HL-60/S4 (cell line): Measurements from ENCODE around the gene POU2AF1.

Experiments used
- in situ Hi-C: fragments of 300-500 bp; cut with MboI; formaldehyde crosslinking; loops from 2 replicates; pipeline ENCODE4 v1.14.3; 2022; ENCODE audit warnings: low sequenced_read_pairs

Gene POU2AF1

GRCh38 chr11:111378861-111379601 lies at the start of gene POU2AF1:
Gene POU2AF1 (minus strand): TSS chr11:111379275. CDS start chr11:111379177, 98 bp downstream.
- in situ Hi-C loops = no loop called here

DNA sequence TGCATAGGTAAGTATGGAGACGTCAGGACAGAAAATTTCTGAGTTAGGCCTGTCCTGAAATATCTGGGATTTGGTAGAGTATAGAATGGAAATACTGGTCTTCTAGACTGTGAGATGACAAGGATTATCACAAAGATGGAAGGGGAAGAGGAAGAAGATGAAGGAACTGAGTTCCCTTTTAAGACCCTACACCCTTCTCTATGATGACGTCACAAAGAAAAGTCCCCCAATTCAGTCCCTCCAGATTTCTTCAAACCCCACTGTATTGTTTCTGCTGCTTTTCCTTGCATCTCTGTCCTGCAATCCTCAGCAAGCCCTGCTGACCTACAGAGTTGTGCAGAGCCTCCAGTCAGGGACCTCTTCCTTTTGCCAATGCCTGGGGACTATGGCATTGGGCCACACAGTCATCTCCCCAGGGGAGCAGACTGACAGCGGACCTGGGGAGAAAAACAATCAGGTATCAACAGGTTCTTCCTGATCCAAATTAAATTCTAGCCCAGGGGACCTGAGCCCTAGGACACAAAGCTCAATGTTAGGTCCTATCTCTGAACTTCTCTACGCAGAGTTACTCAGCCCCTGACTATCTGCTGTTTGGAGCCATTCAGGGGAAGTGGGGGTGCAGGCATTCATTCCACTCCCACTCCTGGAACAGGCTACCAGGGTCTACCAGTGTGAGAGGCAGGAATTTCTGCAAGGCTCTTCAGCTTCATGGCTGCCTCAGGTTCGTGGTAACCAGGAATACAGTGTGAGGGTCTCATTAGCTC lies 49.2 kb upstream of the POU2AF1 start:
- in situ Hi-C loops = loop anchor here (10.0 to 25.0 kb wide), 2 partner anchors 143 to 966 kb away; no protein-coding TSS in a partner anchor

DNA sequence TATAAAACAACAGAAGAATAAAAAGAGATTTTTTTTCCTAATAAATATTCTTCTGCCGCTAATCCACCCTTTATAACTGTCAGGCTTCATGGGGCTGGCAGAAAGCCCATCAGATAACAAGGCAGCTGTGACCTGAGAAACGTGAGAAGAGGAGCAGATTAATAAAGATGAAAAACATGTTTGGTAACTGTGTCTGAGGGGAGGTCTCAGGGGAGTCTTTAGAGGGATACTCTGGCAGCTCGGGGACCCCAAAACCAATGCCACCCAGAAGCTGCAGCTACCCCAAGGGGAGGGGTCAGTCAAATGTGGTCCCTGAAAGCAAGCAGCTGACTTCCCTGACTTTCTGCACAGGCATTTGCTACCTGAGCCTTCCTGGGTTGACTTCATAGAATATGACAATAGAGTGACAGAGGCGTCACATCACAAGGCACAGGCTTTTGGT lies 48.4 kb upstream of the POU2AF1 start:
- in situ Hi-C loops = loop anchor here (10.0 to 25.0 kb wide), 2 partner anchors 143 to 965 kb away; no protein-coding TSS in a partner anchor

DNA sequence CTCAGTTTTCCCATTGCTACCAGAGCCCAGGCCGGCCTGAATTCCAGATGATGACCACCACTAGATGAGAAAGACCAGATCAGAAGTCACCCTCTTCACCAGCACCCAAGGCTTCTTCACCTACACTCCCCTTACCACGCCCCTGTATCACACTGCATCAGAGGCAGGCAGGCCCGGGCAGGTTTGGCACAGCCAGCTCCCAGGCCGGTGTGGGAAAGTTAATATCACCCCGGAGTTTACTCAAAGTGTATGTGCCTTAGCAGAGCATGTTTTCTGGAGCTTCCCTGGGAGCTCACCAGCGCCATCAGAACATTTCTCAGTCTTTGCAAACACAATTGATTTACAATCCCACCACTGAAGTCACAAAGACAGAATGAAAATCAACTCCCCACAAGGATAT lies 47.5 kb upstream of the POU2AF1 start:
- in situ Hi-C loops = loop anchor here (10.0 to 25.0 kb wide), 2 partner anchors 142 to 964 kb away; no protein-coding TSS in a partner anchor

GRCh38 chr11:111423250-111423615 lies 44.2 kb upstream of the POU2AF1 start:
- in situ Hi-C loops = loop anchor here (10.0 kb wide), 1 partner anchor 138 kb away; no protein-coding TSS in a partner anchor

GRCh38 chr11:111422494-111423249 lies 43.6 kb upstream of the POU2AF1 start:
- in situ Hi-C loops = loop anchor here (10.0 kb wide), 1 partner anchor 138 kb away; no protein-coding TSS in a partner anchor

DNA sequence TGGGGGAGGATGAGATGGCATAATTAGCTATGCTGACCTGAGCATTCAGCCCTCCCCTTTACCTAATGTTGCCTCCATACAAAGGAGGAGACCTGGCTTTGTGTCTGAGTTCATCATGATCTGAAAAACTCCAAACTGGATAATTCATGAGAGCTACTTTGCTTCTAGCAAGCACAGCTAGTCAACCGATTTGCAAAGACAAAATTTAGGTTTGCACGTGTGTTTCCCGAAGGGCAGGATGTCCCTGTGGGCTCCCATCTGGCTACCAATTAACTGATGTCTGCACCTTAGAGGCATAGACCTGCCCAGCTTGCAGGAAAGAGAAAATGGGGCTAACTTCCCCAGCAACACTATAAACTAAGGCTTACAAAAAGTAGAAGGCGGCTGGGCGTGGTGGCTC lies 42.2 kb upstream of the POU2AF1 start:
- in situ Hi-C loops = loop anchor here (10.0 kb wide), 1 partner anchor 136 kb away; no protein-coding TSS in a partner anchor

- in situ Hi-C loops = loop anchor here (10.0 kb wide), 1 partner anchor 135 kb away; no protein-coding TSS in a partner anchor
Observed at GRCh38 chr11:111419641-111420327, 40.7 kb upstream of the POU2AF1 start.

DNA sequence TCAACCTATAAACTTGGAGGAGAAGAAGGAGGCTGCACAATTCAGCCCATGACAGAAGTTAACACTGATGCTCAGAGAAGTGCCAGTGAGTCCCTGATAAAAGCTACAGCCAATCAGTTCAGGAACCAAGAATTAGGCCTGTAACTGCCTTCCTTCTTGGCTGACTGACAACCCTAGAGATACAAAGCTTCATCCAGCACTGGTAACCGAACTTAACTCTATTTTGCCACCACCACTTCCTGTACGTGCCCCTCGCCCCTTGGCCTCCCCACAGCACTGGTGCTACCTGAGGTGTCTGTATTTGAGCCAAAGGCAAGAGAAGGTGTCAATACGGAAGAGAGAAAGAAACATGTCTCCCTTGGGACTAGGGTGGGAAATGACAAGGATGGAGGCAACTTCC lies 40.1 kb upstream of the POU2AF1 start:
- in situ Hi-C loops = no loop called here

DNA sequence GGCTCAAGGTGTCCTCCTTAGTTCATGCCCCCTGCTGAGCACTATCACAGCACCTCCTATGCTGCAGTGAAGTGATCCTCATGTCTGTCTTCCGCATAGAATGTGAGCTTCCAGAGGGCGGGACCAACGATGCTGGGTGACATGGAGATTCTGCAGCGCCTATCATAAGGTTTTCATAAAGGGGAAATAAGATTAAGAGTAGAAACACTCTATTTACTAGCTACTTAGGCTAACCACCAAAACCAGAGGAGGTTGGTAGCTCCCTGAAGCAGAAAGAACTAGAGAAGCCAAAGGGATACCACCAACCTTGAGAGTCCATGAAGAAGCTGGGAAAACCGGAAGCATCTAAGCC lies 39.3 kb upstream of the POU2AF1 start:
- in situ Hi-C loops = no loop called here

- in situ Hi-C loops = no loop called here
Observed at GRCh38 chr11:111417766-111418435, 38.8 kb upstream of the POU2AF1 start.

DNA sequence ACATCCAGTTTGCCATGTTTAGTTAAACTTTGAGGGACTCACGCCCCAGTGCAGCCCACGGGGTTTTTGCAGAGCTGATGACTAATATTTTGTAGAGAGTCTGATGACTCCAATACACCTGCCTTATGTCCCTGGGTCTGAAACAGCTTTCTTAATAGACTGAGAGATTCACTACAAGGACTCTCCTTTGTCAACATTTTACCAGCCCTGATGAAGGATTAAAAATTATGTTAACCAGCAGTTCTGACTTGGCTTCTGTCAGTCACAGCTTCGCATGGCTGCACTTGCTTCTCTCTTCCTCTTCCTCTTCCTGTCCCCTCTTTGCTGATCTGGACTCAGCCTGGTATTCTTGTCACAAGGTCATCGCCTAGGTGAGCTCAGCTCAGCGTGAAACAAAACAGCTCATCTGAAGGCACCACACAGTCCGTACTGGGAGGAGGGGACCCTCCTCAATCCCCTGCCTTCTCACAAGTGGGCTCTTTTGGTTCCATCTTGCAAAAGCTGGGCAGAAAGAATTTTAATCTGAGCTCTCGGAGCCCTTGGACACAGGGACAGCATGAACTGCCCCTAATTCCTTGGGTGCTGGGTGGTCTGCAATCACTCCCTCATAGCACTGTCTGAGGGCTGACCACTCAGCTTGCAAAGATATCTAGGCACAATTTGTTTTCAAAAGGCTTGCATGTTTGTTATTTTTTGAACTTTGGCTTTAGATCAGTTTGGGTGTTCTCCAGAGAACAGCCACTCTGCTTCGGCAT lies 38.1 kb upstream of the POU2AF1 start:
- in situ Hi-C loops = no loop called here

- in situ Hi-C loops = no loop called here
Observed at GRCh38 chr11:111416231-111416960, 37.3 kb upstream of the POU2AF1 start.

- in situ Hi-C loops = no loop called here
Observed at GRCh38 chr11:111414936-111415335, 35.9 kb upstream of the POU2AF1 start.

- in situ Hi-C loops = no loop called here
Observed at GRCh38 chr11:111414267-111414931, 35.3 kb upstream of the POU2AF1 start.

GRCh38 chr11:111413849-111414248 lies 34.8 kb upstream of the POU2AF1 start:
- in situ Hi-C loops = no loop called here

GRCh38 chr11:111412293-111412692 lies 33.2 kb upstream of the POU2AF1 start:
- in situ Hi-C loops = no loop called here

DNA sequence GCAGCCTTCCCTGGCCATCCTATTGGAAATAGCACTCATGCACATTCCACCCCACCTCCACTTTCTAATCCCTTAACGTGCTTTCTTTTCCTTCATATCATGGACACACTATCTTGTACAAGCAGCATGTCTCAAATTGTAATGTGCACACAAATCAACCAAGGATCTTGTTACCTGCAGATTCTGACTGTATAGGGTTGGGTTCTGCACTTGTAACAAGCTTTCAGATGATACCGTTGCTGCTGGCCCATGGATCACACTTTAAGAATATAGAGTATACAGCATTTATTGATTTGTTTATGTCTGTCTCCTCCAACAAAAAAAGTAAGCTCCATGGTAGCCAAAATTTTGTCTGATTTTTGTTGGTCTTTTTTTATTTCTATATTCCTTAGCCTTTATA lies 32.4 kb upstream of the POU2AF1 start:
- in situ Hi-C loops = no loop called here
